Rectal smooth muscle tissue (tissue), 1 donor: ENCODE data around the gene RIGI.
"Not testable (repeated sequence)": the region's sequence is repeated elsewhere in the genome, so short reads cannot be mapped to it uniquely, and the experiment has no call there.

Source experiments
- H3K27ac ChIP-seq: one replicate; pipeline ENCODE4 v1.7.0; 2013; ENCODE audit warnings: low read depth, low read length, inconsistent platforms
- H3K27me3 ChIP-seq: one replicate; pipeline ENCODE4 v1.7.0; 2013; ENCODE audit warnings: low read length; ENCODE audit not compliant: control insufficient read depth, insufficient read depth
- H3K36me3 ChIP-seq: one replicate; pipeline ENCODE4 v1.7.0; 2013; ENCODE audit warnings: low read length; ENCODE audit not compliant: control insufficient read depth, insufficient read depth
- H3K4me1 ChIP-seq: one replicate; pipeline ENCODE4 v1.7.0; 2013; ENCODE audit warnings: low read length; ENCODE audit not compliant: control insufficient read depth, insufficient read depth
- H3K4me3 ChIP-seq: one replicate; pipeline ENCODE4 v1.7.0; 2013; ENCODE audit warnings: low read length
- H3K9ac ChIP-seq: one replicate; pipeline ENCODE4 v1.7.0; 2013; ENCODE audit warnings: low read length

The RIGI gene

GRCh38 chr9:32552172-32552872 is 26.3 kb upstream of the RIGI start, which contains the start of the genes SMIM27 and TOPORS:
SMIM27 (plus strand) TSS chr9:32552327; CDS start chr9:32552435, 108 bp downstream.
TOPORS (minus strand) TSS chr9:32552586; CDS start chr9:32552436, 150 bp downstream.
- Histone ChIP-seq H3K4me1 (peaks cover 5% of the 10 kb centered on the region), H3K27ac (peak within 1 kb of the TSS; percentile 98), H3K4me3 (peak within 1 kb of the TSS; percentile 96), H3K9ac (peak within 1 kb of the TSS; percentile 90), H3K27me3 (no peaks in the 10 kb centered on the region), H3K36me3 (no peaks in the 10 kb centered on the region)

- Histone ChIP-seq H3K4me3 (peak overlapping the region; percentile 96), H3K9ac (peak overlapping the region; percentile 90), H3K27ac (peak overlapping the region; percentile 98), H3K4me1 (peaks cover 5% of the 10 kb centered on the region), H3K36me3 (no peaks in the 10 kb centered on the region), H3K27me3 (no peaks in the 10 kb centered on the region)
Measured at GRCh38 chr9:32551276-32552051, 25.5 kb upstream of the RIGI start.

GRCh38 chr9:32550562-32551275 is 24.7 kb upstream of the RIGI start:
- Histone ChIP-seq H3K36me3 (no peaks in the 10 kb centered on the region), H3K9ac (peak overlapping the region; percentile 90), H3K27ac (peak overlapping the region; percentile 98), H3K4me1 (peaks cover 5% of the 10 kb centered on the region), H3K27me3 (no peaks in the 10 kb centered on the region), H3K4me3 (peak overlapping the region; percentile 96)

GRCh38 chr9:32550150-32550561 is 24.2 kb upstream of the RIGI start:
- Histone ChIP-seq H3K4me1 (peaks cover 5% of the 10 kb centered on the region), H3K36me3 (no peaks in the 10 kb centered on the region), H3K9ac (peak overlapping the region; percentile 52), H3K4me3 (peak overlapping the region; percentile 96), H3K27me3 (no peaks in the 10 kb centered on the region), H3K27ac (peak overlapping the region; percentile 98)

DNA sequence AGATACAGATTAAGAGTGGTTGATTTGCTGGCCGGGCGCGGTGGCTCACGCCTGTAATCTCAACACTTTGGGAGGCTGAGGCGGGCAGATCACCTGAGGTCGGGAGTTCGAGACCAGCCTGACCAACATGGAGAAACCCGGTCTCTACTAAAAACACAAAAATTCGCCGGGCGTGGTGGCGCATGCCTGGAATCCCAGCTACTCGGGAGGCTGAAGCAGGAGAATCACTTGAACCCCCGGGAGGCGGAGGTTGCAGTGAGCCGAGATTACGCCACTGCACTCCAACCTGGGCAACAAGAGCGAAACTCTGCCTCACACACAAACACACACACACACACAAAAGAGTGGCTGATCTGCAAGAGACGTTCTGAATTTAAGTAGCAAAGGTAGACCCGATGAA is 22.2 kb upstream of the RIGI start:
- not testable (repeated sequence) for H3K9ac ChIP-seq, H3K27me3 ChIP-seq, H3K4me3 ChIP-seq, H3K4me1 ChIP-seq, H3K27ac ChIP-seq, H3K36me3 ChIP-seq

GRCh38 chr9:32545884-32546283 is 19.9 kb upstream of the RIGI start:
- no peak overlapping the region for H3K4me3 ChIP-seq
- H3K36me3 ChIP-seq = peaks cover 17% of the 10 kb centered on the region
- no peaks in the 10 kb centered on the region for H3K27me3 ChIP-seq
- H3K4me1 ChIP-seq = peaks cover 5% of the 10 kb centered on the region
- H3K27ac ChIP-seq = no peak overlapping the region
- H3K9ac ChIP-seq = no peak overlapping the region

DNA sequence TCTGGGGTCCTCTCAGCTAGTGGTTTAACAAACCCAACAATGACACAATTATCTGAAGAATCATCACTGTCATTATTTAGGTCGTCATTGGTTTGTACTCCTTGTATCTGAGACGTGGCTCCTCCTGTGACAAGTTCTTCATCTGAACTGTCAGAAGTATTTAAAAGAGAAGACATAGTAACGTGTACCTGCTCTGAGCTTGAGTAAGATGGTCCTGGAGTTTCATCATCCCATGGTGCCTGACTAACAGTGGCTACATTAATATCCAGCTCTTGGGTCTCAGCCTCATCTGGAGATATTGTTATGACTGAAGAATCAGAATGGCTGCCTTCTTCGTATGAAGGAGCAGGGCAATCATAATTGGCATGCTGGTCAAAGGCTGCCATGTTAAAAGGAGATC is 17.1 kb upstream of the RIGI start:
- peaks cover 17% of the 10 kb centered on the region for H3K36me3 ChIP-seq
- no peaks in the 10 kb centered on the region for H3K4me1 ChIP-seq
- no peak overlapping the region for H3K9ac ChIP-seq
- no peak overlapping the region for H3K27ac ChIP-seq
- H3K4me3 ChIP-seq = no peak overlapping the region
- H3K27me3 ChIP-seq = no peaks in the 10 kb centered on the region

GRCh38 chr9:32533816-32534215 is 7.8 kb upstream of the RIGI start:
- Histone ChIP-seq H3K4me3 (no peak overlapping the region), H3K4me1 (no peaks in the 10 kb centered on the region), H3K9ac (no peak overlapping the region)

DNA sequence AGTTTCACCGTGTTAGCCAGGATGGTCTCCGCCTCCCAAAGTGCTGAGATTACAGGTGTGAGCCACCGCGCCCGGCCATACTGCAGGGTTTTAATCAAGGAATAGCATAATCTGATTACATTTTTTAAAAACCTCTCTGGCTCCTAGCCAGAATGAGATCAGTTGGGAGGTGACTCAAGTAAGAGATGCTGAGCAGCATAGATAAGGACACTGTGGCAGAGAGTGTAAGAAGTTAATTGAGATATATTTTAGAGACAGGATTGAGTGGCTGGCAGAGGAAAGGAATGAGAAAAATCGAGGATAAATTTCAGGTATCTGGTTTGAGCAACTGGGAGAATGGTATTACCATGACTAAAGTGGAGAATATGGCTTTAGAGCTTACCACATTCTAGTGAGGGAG is 7.3 kb upstream of the RIGI start:
- Histone ChIP-seq H3K4me1 (no peaks in the 10 kb centered on the region), H3K9ac (no peak overlapping the region), H3K27ac (no peak overlapping the region), H3K27me3 (no peaks in the 10 kb centered on the region), H3K36me3 (no peaks in the 10 kb centered on the region), H3K4me3 (no peak overlapping the region)

More at GRCh38 chr9:32533816-32534215, 7.8 kb upstream of the RIGI start:
- no peak overlapping the region for H3K27ac ChIP-seq
- H3K27me3 ChIP-seq = no peaks in the 10 kb centered on the region
- H3K36me3 ChIP-seq = no peaks in the 10 kb centered on the region

DNA sequence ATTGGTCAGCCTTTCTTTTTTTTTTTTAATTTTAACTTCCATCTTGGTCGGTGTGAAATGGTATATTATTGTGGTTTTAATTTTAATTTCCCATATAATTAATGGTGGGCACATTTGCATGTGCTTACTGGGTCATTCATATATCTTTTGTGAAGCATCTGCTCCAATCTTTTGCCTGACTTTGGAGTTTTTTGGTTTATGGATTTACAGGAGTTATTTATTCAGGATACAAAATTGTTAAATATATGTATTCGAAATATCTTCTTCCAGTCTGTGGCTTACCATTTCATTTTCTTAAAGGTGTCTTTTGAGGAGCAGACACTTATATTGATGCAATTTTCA is 682 bp upstream of the RIGI start:
- Histone ChIP-seq H3K4me1 (peaks cover 3% of the 10 kb centered on the region), H3K36me3 (no peaks in the 10 kb centered on the region), H3K4me3 (peak overlapping the region; percentile 94), H3K9ac (peak overlapping the region; percentile 45), H3K27ac (peak overlapping the region; percentile 92), H3K27me3 (no peaks in the 10 kb centered on the region)

- Histone ChIP-seq H3K27me3 (no peaks in the 10 kb centered on the region), H3K27ac (peak overlapping the region; percentile 92), H3K4me1 (peaks cover 3% of the 10 kb centered on the region), H3K9ac (peak overlapping the region; percentile 88), H3K4me3 (peak overlapping the region; percentile 94), H3K36me3 (no peaks in the 10 kb centered on the region)
Measured at GRCh38 chr9:32525709-32526030, 326 bp downstream of the RIGI start.

DNA sequence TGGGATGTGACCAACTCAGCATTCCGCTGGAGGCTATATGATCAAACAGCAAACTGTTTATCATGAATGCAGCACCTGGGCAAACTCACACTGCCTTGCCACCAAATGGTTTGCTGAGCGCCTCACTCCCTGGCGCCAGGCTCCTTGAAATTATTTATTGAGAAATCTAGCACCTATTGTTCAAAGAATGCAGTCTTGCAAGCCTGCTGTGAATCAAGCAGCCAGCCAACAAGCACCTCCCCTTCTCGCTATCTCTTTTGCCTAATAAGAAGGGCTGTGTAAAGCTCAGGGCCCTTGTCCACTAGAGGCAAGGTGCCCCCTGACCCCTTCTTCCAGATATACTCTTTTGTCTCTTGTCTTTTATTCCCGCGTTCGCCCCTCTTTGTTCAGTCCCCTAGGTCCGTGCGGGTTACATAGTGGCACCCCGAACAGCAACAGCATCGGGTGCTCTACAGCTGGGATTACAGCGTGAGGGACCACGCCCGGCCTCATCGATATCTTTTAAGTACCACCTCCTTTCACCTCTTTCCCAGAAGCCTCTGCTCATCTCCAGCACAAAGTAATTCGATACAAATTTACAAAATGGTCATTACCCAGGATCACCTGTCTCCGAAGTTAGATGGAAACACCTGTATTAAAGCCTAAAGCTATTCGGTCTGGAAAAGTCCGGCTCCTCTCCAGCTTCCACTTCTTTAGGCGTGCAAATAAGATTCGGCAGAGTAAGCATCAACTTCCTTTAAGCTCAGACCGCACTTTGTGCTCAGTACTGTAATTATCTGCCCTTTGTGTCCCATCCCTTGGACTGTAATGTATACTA is 896 bp downstream of the RIGI start:
- H3K4me1 ChIP-seq = peaks cover 3% of the 10 kb centered on the region
- H3K27me3 ChIP-seq = no peaks in the 10 kb centered on the region

More for the DNA sequence above, 896 bp downstream of the RIGI start:
- peak overlapping the region; percentile 94 for H3K4me3 ChIP-seq
- peak overlapping the region; percentile 92 for H3K27ac ChIP-seq
- no peaks in the 10 kb centered on the region for H3K36me3 ChIP-seq
- H3K9ac ChIP-seq = peak overlapping the region; percentile 16
